ENCODE measurements around the gene HOXA7.
A peak's percentile ranks its signal among the peaks of the same experiment; 100 is the strongest.

Gene HOXA7

GRCh38 chr7:27191161-27191731 is 34.8 kb upstream of the HOXA7 start:
- Histone ChIP-seq H3K4me1 (ENCODE audit: control insufficient read depth, low read depth, low read length) (peaks cover 9% of the 10 kb centered on the region), H3K4me3 (ENCODE audit: low read length) (no peak overlapping the region), H3K27me3 (ENCODE audit: control insufficient read depth, insufficient read depth, low read length) (peaks cover 100% of the 10 kb centered on the region), H3K36me3 (ENCODE audit: control insufficient read depth, low read depth, low read length) (no peaks in the 10 kb centered on the region), H3K9ac (ENCODE audit: low read length) (no peak overlapping the region), H3K9me3 (ENCODE audit: control insufficient read depth, low read depth, low read length) (peaks cover 11% of the 10 kb centered on the region), H3K27ac (ENCODE audit: low read length) (no peak overlapping the region)

GRCh38 chr7:27189997-27190748 is 33.7 kb upstream of the HOXA7 start:
- Histone ChIP-seq H3K4me3 (ENCODE audit: low read length) (no peak overlapping the region), H3K27me3 (ENCODE audit: control insufficient read depth, insufficient read depth, low read length) (peaks cover 100% of the 10 kb centered on the region), H3K36me3 (ENCODE audit: control insufficient read depth, low read depth, low read length) (no peaks in the 10 kb centered on the region), H3K9me3 (ENCODE audit: control insufficient read depth, low read depth, low read length) (peaks cover 11% of the 10 kb centered on the region), H3K9ac (ENCODE audit: low read length) (no peak overlapping the region), H3K27ac (ENCODE audit: low read length) (no peak overlapping the region), H3K4me1 (ENCODE audit: control insufficient read depth, low read depth, low read length) (peaks cover 9% of the 10 kb centered on the region)

- H3K36me3 ChIP-seq (ENCODE audit: control insufficient read depth, low read depth, low read length), result no peaks in the 10 kb centered on the region
- peaks cover 100% of the 10 kb centered on the region for H3K27me3 ChIP-seq (ENCODE audit: control insufficient read depth, insufficient read depth, low read length)
- H3K4me1 ChIP-seq (ENCODE audit: control insufficient read depth, low read depth, low read length), result peaks cover 9% of the 10 kb centered on the region
- no peak overlapping the region for H3K4me3 ChIP-seq (ENCODE audit: low read length)
- peaks cover 11% of the 10 kb centered on the region for H3K9me3 ChIP-seq (ENCODE audit: control insufficient read depth, low read depth, low read length)
- no peak overlapping the region for H3K9ac ChIP-seq (ENCODE audit: low read length)
- H3K27ac ChIP-seq (ENCODE audit: low read length), result no peak overlapping the region
Observed at GRCh38 chr7:27189295-27189996, 33.0 kb upstream of the HOXA7 start.

- Histone ChIP-seq H3K9me3 (ENCODE audit: control insufficient read depth, low read depth, low read length) (peaks cover 11% of the 10 kb centered on the region), H3K27me3 (ENCODE audit: control insufficient read depth, insufficient read depth, low read length) (peaks cover 100% of the 10 kb centered on the region), H3K36me3 (ENCODE audit: control insufficient read depth, low read depth, low read length) (no peaks in the 10 kb centered on the region), H3K4me1 (ENCODE audit: control insufficient read depth, low read depth, low read length) (peaks cover 9% of the 10 kb centered on the region), H3K9ac (ENCODE audit: low read length) (no peak overlapping the region), H3K4me3 (ENCODE audit: low read length) (peak overlapping the region; percentile 30), H3K27ac (ENCODE audit: low read length) (no peak overlapping the region)
Observed at GRCh38 chr7:27188386-27189294, 32.2 kb upstream of the HOXA7 start.

- H3K4me1 ChIP-seq (ENCODE audit: control insufficient read depth, low read depth, low read length), result peaks cover 9% of the 10 kb centered on the region
- no peak overlapping the region for H3K9ac ChIP-seq (ENCODE audit: low read length)
- H3K4me3 ChIP-seq (ENCODE audit: low read length), result peak overlapping the region; percentile 30
- no peak overlapping the region for H3K27ac ChIP-seq (ENCODE audit: low read length)
- H3K9me3 ChIP-seq (ENCODE audit: control insufficient read depth, low read depth, low read length), result peaks cover 9% of the 10 kb centered on the region
- H3K27me3 ChIP-seq (ENCODE audit: control insufficient read depth, insufficient read depth, low read length), result peaks cover 100% of the 10 kb centered on the region
- no peaks in the 10 kb centered on the region for H3K36me3 ChIP-seq (ENCODE audit: control insufficient read depth, low read depth, low read length)
Observed at GRCh38 chr7:27187475-27188385, 31.3 kb upstream of the HOXA7 start.

- Histone ChIP-seq H3K4me3 (ENCODE audit: low read length) (no peak overlapping the region), H3K9me3 (ENCODE audit: control insufficient read depth, low read depth, low read length) (peaks cover 9% of the 10 kb centered on the region), H3K27me3 (ENCODE audit: control insufficient read depth, insufficient read depth, low read length) (peaks cover 100% of the 10 kb centered on the region), H3K36me3 (ENCODE audit: control insufficient read depth, low read depth, low read length) (no peaks in the 10 kb centered on the region), H3K4me1 (ENCODE audit: control insufficient read depth, low read depth, low read length) (peaks cover 9% of the 10 kb centered on the region), H3K9ac (ENCODE audit: low read length) (no peak overlapping the region), H3K27ac (ENCODE audit: low read length) (no peak overlapping the region)
Observed at GRCh38 chr7:27186668-27187474, 30.4 kb upstream of the HOXA7 start.

GRCh38 chr7:27185854-27186667 is 29.6 kb upstream of the HOXA7 start:
- H3K4me3 ChIP-seq (ENCODE audit: low read length), result no peak overlapping the region
- H3K27me3 ChIP-seq (ENCODE audit: control insufficient read depth, insufficient read depth, low read length), result peaks cover 100% of the 10 kb centered on the region
- peaks cover 9% of the 10 kb centered on the region for H3K4me1 ChIP-seq (ENCODE audit: control insufficient read depth, low read depth, low read length)
- H3K27ac ChIP-seq (ENCODE audit: low read length), result no peak overlapping the region
- no peaks in the 10 kb centered on the region for H3K36me3 ChIP-seq (ENCODE audit: control insufficient read depth, low read depth, low read length)
- H3K9me3 ChIP-seq (ENCODE audit: control insufficient read depth, low read depth, low read length), result peaks cover 9% of the 10 kb centered on the region
- no peak overlapping the region for H3K9ac ChIP-seq (ENCODE audit: low read length)

GRCh38 chr7:27185013-27185853 is 28.8 kb upstream of the HOXA7 start, which contains the start of gene HOXA11:
TSS of gene HOXA11 (minus strand) at chr7:27185232. CDS start at chr7:27185144, 88 bp downstream.
- Histone ChIP-seq H3K36me3 (ENCODE audit: control insufficient read depth, low read depth, low read length) (no peaks in the 10 kb centered on the region), H3K4me3 (ENCODE audit: low read length) (peak within 1 kb of the TSS; percentile 2), H3K27ac (ENCODE audit: low read length) (no peak within 1 kb of the TSS), H3K4me1 (ENCODE audit: control insufficient read depth, low read depth, low read length) (peaks cover 9% of the 10 kb centered on the region), H3K27me3 (ENCODE audit: control insufficient read depth, insufficient read depth, low read length) (peaks cover 100% of the 10 kb centered on the region), H3K9me3 (ENCODE audit: control insufficient read depth, low read depth, low read length) (peaks cover 3% of the 10 kb centered on the region), H3K9ac (ENCODE audit: low read length) (no peak within 1 kb of the TSS)
